IPS-20b (cell line): Measurements from ENCODE around the gene ABHD12.
"Not testable (repeated sequence)": the region's sequence is repeated elsewhere in the genome, so short reads cannot be mapped to it uniquely, and the experiment has no call there.

ENCODE experiments used
- H3K27ac ChIP-seq: one replicate; pipeline ENCODE4 v1.5.1; 2013; ENCODE audit warnings: low read length
- H3K27me3 ChIP-seq: 2 replicates; pipeline ENCODE4 v1.6.1; 2013; ENCODE audit warnings: mild to moderate bottlenecking, low read length, inconsistent platforms; ENCODE audit not compliant: insufficient read depth
- H3K36me3 ChIP-seq: 2 replicates; pipeline ENCODE4 v1.6.1; 2013; ENCODE audit warnings: low read depth, mild to moderate bottlenecking, inconsistent platforms, low read length, moderate library complexity; ENCODE audit not compliant: insufficient read depth
- H3K4me1 ChIP-seq: 2 replicates; pipeline ENCODE4 v1.6.1; 2013; ENCODE audit warnings: mild to moderate bottlenecking, control low read depth, inconsistent platforms, low read length, moderate library complexity; ENCODE audit not compliant: insufficient read depth
- H3K4me3 ChIP-seq: 2 replicates; pipeline ENCODE4 v1.5.1; 2013; ENCODE audit warnings: mild to moderate bottlenecking, low read length, inconsistent platforms
- H3K9ac ChIP-seq: 2 replicates; pipeline ENCODE4 v1.6.1; 2013; ENCODE audit warnings: low read depth, mild to moderate bottlenecking, inconsistent platforms, low read length, moderate library complexity
- H3K9me3 ChIP-seq: 2 replicates; pipeline ENCODE4 v1.6.1; 2013; ENCODE audit warnings: mild to moderate bottlenecking, low read depth, low read length, inconsistent platforms; ENCODE audit not compliant: insufficient read depth

The ABHD12 gene

DNA sequence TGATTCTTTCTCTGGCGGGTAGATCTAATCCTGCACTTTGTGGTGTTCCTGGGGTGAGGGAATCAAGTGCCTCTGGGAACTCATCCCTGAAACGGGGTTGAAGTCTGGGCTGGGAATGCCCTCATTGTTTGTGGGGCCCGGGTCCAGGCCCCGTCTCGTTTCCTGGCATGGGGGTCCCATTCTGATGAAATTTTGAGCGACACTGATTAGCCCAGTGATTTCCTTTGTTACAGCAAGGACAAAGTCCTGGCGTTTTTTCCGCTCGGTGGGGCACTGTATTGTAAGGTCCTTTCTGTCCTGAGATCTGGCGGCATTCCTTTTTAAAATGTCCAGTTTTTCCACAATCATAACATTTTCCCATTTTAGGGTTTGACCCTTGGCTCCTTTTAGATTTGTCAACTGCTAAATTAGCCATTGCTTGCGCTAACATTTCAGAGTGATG is 9.7 kb upstream of the ABHD12 start:
- not testable (repeated sequence) for H3K27ac ChIP-seq, H3K9ac ChIP-seq, H3K4me3 ChIP-seq, H3K36me3 ChIP-seq, H3K27me3 ChIP-seq, H3K4me1 ChIP-seq
- H3K9me3 ChIP-seq = peaks cover 30% of the 10 kb centered on the region

- H3K27me3 ChIP-seq = no peaks in the 10 kb centered on the region
- H3K27ac ChIP-seq = no peak overlapping the region
- no peak overlapping the region for H3K4me3 ChIP-seq
- H3K9ac ChIP-seq = no peak overlapping the region
- H3K9me3 ChIP-seq = peaks cover 28% of the 10 kb centered on the region
- no peaks in the 10 kb centered on the region for H3K36me3 ChIP-seq
- no peaks in the 10 kb centered on the region for H3K4me1 ChIP-seq
These were observed 8.4 kb upstream of the ABHD12 start for GRCh38 chr20:25399037-25399430.

DNA sequence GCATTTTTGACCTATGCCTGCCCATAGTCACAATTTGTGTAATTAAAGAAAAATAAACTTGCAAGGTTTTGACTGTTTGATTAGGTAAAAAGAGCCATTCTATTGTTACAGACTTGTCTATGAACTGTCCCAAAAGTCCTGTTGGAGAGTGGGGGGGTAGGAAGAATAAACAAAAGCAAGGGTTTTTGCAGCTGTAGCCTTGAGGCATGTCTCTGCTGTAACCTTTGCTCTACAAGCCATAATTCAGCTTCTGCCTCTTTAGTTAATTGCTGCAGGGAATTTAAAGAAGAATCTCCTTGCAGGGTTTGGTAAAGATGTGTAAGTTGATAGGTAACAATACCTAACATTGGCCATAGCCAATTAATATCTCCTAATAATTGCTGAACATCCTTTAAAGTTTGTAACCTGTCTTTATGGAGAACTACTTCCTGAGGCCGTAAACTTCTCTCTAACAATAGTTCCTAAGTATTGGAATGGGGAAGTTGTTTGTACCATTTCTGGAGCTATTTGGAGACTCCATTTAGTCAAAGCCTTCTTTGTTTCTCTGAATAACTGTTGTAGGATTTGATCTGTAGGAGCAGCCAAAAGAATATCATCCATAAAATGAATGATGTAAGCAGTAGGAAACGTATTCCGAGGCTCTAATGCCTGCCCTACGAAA is 7.9 kb upstream of the ABHD12 start:
- peaks cover 24% of the 10 kb centered on the region for H3K9me3 ChIP-seq
- no peak overlapping the region for H3K4me3 ChIP-seq
- H3K9ac ChIP-seq = no peak overlapping the region
- H3K27me3 ChIP-seq = no peaks in the 10 kb centered on the region
- H3K27ac ChIP-seq = no peak overlapping the region
- H3K36me3 ChIP-seq = no peaks in the 10 kb centered on the region
- no peaks in the 10 kb centered on the region for H3K4me1 ChIP-seq

- H3K36me3 ChIP-seq = no peaks in the 10 kb centered on the region
- no peaks in the 10 kb centered on the region for H3K4me1 ChIP-seq
- no peak overlapping the region for H3K9ac ChIP-seq
- H3K27me3 ChIP-seq = no peaks in the 10 kb centered on the region
- no peak overlapping the region for H3K4me3 ChIP-seq
- peaks cover 17% of the 10 kb centered on the region for H3K9me3 ChIP-seq
- no peak overlapping the region for H3K27ac ChIP-seq
These were observed 7.2 kb upstream of the ABHD12 start for GRCh38 chr20:25397821-25398220.

GRCh38 chr20:25397096-25397495 is 6.5 kb upstream of the ABHD12 start:
- no peak overlapping the region for H3K27ac ChIP-seq
- H3K9me3 ChIP-seq = peaks cover 10% of the 10 kb centered on the region
- no peaks in the 10 kb centered on the region for H3K4me1 ChIP-seq
- H3K9ac ChIP-seq = no peak overlapping the region
- no peaks in the 10 kb centered on the region for H3K27me3 ChIP-seq
- H3K36me3 ChIP-seq = no peaks in the 10 kb centered on the region
- no peak overlapping the region for H3K4me3 ChIP-seq

GRCh38 chr20:25394996-25395395 is 4.4 kb upstream of the ABHD12 start:
- Histone ChIP-seq H3K4me1 (no peaks in the 10 kb centered on the region; the same call in 1 of the 2 replicates), H3K9me3 (no peaks in the 10 kb centered on the region), H3K27ac (no peak overlapping the region), H3K36me3 (no peaks in the 10 kb centered on the region), H3K9ac (no peak overlapping the region), H3K27me3 (no peaks in the 10 kb centered on the region), H3K4me3 (no peak overlapping the region)

DNA sequence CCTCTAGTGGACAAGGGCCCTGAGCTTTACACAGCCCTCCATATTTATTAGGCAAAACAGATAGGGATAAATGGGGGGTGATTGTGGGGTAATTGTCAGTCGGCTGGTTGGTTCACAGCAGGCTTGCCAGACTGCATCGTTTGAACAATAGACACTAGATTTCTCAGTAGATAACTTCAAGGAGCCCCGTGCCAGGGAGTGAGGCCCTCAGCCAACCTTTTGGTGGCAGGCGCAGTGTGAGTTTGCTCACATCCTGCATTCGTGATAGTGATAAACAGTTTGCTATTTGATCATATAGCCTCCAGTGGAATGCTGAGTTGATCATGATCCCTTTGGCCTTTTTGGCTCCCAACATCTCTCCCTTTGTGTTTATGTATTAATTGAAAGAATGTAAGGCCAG is 3.6 kb upstream of the ABHD12 start:
- Histone ChIP-seq H3K4me1 (no peaks in the 10 kb centered on the region; the same call in 1 of the 2 replicates), H3K36me3 (no peaks in the 10 kb centered on the region), H3K27ac (no peak overlapping the region), H3K9me3 (no peaks in the 10 kb centered on the region), H3K27me3 (peaks cover 2% of the 10 kb centered on the region; the same call in 1 of the 2 replicates), H3K9ac (no peak overlapping the region), H3K4me3 (no peak overlapping the region)

DNA sequence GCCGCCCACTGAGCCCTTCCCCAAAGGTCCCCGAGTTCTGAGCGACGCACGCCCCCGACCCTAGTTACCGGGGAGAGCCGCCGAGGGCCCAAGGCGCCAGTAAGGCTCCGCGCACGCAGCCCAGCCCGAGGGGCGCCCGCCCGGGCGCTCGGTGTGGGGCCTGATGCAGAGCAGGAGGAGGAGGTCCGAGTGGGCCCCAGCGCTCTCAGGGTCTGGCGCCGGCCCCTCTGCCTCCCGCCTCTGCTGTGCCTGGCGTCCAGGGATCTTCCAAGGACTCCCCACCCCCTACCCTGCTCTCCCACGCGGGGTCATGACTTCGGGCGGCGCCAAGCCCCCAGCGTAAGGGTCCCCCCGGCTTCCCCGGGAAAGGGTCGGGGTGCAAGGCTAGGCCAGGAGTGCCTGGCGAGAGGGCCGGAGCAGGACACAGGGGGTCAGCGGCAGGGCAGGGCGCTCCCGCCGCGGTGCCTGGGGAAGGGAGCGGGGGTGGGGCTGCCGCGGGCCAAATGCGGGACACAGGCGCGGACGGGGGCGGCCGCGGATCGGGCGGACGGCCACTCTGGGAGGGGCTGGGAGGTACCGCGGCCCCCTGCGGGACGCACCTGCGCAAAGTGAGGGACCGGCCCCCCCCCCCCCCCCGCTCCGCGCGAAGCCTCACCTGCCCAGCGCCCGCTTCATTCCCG is 637 bp downstream of the ABHD12 start:
- H3K4me1 ChIP-seq = no peaks in the 10 kb centered on the region; the same call in 1 of the 2 replicates
- H3K4me3 ChIP-seq = peak overlapping the region; percentile 72
- H3K9ac ChIP-seq = peak overlapping the region; percentile 87; the same call in 1 of the 2 replicates
- H3K27ac ChIP-seq = no peak overlapping the region
- H3K9me3 ChIP-seq = no peaks in the 10 kb centered on the region
- H3K27me3 ChIP-seq = peaks cover 4% of the 10 kb centered on the region; the same call in 1 of the 2 replicates
- peaks cover 7% of the 10 kb centered on the region; the same call in 1 of the 2 replicates for H3K36me3 ChIP-seq

GRCh38 chr20:25389401-25389857 is 1.2 kb downstream of the ABHD12 start:
- H3K36me3 ChIP-seq = peaks cover 10% of the 10 kb centered on the region; the same call in 1 of the 2 replicates
- H3K9me3 ChIP-seq = no peaks in the 10 kb centered on the region
- H3K27me3 ChIP-seq = peaks cover 4% of the 10 kb centered on the region; the same call in 1 of the 2 replicates
- H3K27ac ChIP-seq = no peak overlapping the region
- no peaks in the 10 kb centered on the region; the same call in 1 of the 2 replicates for H3K4me1 ChIP-seq
- H3K4me3 ChIP-seq = peak overlapping the region; percentile 72
- peak overlapping the region; percentile 87; the same call in 1 of the 2 replicates for H3K9ac ChIP-seq

DNA sequence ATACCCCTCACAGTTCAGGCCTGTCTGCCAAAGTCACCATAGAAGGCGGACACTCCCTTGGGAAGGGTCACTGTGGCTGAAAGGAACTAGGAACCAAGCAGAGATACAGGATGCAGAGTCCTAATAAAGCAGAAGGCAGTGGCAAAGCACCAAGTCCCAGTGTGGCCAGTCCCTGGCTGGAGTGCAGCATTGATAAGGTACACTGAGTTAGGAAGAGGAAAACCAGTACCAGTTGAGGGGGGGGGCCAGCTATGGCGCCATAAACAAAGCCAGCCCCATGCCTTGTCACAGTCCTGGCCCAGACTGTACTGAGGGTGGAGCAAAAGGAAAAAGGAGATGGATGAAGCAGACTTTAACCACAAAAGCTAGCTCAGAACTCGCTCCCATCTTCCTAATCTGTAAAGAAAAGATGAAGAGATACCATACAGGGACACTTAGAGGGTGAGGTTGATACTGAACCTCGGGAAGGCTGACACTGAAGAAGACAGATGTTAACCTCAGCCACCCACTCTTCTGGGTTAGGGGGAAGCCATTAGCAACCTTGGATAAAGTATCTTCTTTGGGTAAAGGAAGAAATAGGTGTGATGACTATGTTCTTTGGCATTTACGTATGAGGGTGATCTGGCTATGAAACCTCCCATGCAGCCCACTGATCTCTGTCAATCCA is 7.8 kb downstream of the ABHD12 start:
- Histone ChIP-seq H3K9ac (no peak overlapping the region), H3K27ac (no peak overlapping the region), H3K4me1 (no peaks in the 10 kb centered on the region), H3K27me3 (no peaks in the 10 kb centered on the region), H3K9me3 (no peaks in the 10 kb centered on the region), H3K36me3 (peaks cover 14% of the 10 kb centered on the region; the same call in 1 of the 2 replicates), H3K4me3 (no peak overlapping the region)

DNA sequence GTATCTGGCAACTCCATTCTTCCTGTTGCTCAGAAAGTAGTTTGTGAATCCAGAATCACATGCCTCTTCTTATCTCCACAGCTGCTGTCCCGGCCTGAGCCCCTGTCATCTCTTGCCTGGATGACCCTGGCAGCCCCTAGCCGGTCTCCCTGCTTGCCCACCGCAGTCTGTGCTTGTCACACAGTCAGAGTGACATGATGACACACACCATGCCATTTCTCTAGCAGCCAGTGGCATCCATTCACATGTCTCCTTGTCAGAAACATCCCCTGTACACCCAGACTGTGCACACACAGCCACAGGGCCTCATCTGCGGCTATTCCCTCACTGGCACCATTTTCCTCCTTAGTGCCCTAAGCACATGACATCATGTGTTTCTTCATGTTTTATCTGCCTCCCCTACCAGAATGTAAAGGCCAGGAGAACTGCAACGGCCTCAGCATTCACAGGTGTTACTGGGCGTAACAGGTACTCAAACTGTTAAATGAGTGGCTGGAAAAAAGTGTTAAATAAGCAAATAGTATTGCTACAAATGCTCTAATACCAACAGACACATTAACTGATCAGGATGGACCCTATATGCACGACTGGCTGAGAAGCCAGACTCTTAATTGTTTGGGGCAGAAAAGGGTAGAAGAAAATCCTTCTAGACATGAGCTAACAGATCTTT is 9.6 kb downstream of the ABHD12 start:
- Histone ChIP-seq H3K27me3 (no peaks in the 10 kb centered on the region), H3K27ac (no peak overlapping the region), H3K9me3 (no peaks in the 10 kb centered on the region), H3K36me3 (peaks cover 14% of the 10 kb centered on the region; the same call in 1 of the 2 replicates), H3K4me1 (no peaks in the 10 kb centered on the region), H3K4me3 (no peak overlapping the region), H3K9ac (no peak overlapping the region)
